Bronchial smooth muscle cell (primary cell): Measurements from ENCODE around the gene HLA-DRB5. TPM values are rescaled to one million over a fixed set of nuclear protein-coding genes. Genes with fewer than 3 reads are reported as not detected.

ENCODE experiments used
- total RNA-seq: library from RNA; depleted of rRNA; stranded (reverse); fragments of >200 nt; gene quantifications from 2 replicates; pipeline ENCODE4 v1.2.1, GENCODE V29; 2014

The HLA-DRB5 gene
- total RNA-seq, result not detected in 2 replicates

DNA sequence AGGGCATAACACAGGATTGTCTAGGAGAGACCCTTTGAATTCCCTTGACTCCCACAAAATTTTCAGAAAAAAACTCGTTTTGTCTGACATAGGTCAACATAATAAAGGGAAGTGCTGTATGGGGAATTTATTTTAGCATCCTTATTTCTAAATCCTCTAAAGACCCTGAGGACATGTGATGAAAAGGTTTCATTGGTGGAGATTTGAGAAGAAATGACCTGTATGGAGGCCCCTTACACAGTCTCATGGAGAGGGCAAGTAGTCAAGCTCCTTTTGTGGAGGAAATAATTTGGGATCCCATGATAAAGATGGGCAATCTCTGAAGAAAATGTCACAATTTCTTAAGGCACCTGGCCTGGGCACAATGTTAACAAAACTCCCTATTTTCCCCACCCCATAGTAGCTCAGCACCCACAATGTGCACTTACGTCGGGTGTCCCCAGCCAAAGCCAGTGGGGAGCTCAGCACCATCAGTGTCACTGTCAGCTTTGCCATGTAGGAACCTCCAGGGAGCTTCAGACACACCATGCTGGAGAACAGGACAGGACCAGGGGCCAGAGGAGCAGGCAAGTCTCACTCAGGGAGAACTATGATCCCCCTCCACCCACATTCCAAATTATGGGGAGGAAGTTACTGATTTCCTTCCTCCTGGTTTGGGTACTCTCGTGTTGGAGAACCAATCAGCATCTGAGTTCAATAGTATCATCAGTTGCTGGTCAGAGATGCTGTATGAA, at the start of gene HLA-DRB5:
Gene HLA-DRB5, minus strand, starts transcription at position 591 of the 734 bp plus-strand sequence. Its CDS starts 63 bp downstream, at position 528.

Other genes starting within 250 kb of the HLA-DRB5 start
- gene TSBP1, start 158.4 kb downstream of the HLA-DRB5 start, total RNA-seq, result not detected in 2 replicates
- gene BTNL2, start 123.1 kb downstream of the HLA-DRB5 start, total RNA-seq, result not detected in 2 replicates
- 0.17 and 0.95 TPM in 2 replicates for gene HLA-DRA, start 90.4 kb downstream of the HLA-DRB5 start, total RNA-seq
- gene HLA-DRB1, start 59.6 kb upstream of the HLA-DRB5 start, total RNA-seq, result 0.16 TPM in 1 of 2 replicates, not detected in the other
- gene HLA-DQA1, start 107.1 kb upstream of the HLA-DRB5 start, total RNA-seq, result 0.16 TPM in 1 of 2 replicates, not detected in the other
- gene HLA-DQB1, start 136.4 kb upstream of the HLA-DRB5 start, total RNA-seq, result not detected in 2 replicates
- gene HLA-DQA2, start 211.1 kb upstream of the HLA-DRB5 start, total RNA-seq, result not detected in 2 replicates
- not detected in 2 replicates for gene HLA-DQB2, start 233.2 kb upstream of the HLA-DRB5 start, total RNA-seq